Osteocyte (in vitro differentiated cells): ENCODE data around the gene ANO9. TPM values are rescaled to one million over a fixed set of nuclear protein-coding genes. Genes with fewer than 3 reads are reported as not detected.

Experiments
- DNase-seq: peaks from one replicate; pipeline ENCODE4 v3.0.0; 2021; ENCODE audit warnings: mixed read lengths; ENCODE audit not compliant: unreplicated experiment; ENCODE audit errors: extremely low spot score
- H3K27ac Mint-ChIP-seq: one replicate; pipeline ENCODE4 v1.8.0; 2021; ENCODE audit warnings: mild to moderate bottlenecking, mixed read lengths; ENCODE audit not compliant: unreplicated experiment
- H3K27me3 Mint-ChIP-seq: one replicate; pipeline ENCODE4 v1.8.0; 2021; ENCODE audit warnings: mixed read lengths; ENCODE audit not compliant: unreplicated experiment
- H3K36me3 Mint-ChIP-seq: one replicate; pipeline ENCODE4 v1.8.0; 2021; ENCODE audit warnings: mixed read lengths; ENCODE audit not compliant: unreplicated experiment
- H3K4me1 Mint-ChIP-seq: one replicate; pipeline ENCODE4 v1.8.0; 2021; ENCODE audit warnings: mixed read lengths; ENCODE audit not compliant: unreplicated experiment
- H3K4me3 Mint-ChIP-seq: one replicate; pipeline ENCODE4 v1.8.0; 2021; ENCODE audit warnings: mild to moderate bottlenecking, moderate library complexity, mixed read lengths; ENCODE audit not compliant: unreplicated experiment
- H3K9me3 Mint-ChIP-seq: one replicate; pipeline ENCODE4 v1.8.0; 2021; ENCODE audit warnings: mixed read lengths; ENCODE audit not compliant: unreplicated experiment
- total RNA-seq: library from RNA; stranded (reverse); gene quantifications from 2 replicates; pipeline ENCODE4 v1.2.1, GENCODE V29; 2021
- TF ChIP-seq, protein P1 (sequence below): fragments of 200-600 bp; sonication (generic); IDR thresholded peaks from 2 replicates; pipeline ENCODE4 v1.5.0; 2021; ENCODE audit warnings: antibody characterized with exemption, mild to moderate bottlenecking, moderate library complexity

The ANO9 gene
- total RNA-seq, 1 donor from 2014 or later: not detected

GRCh38 chr11:384511-384910 is 57.3 kb downstream of the ANO9 start:
- TF ChIP-seq, protein P1, sequence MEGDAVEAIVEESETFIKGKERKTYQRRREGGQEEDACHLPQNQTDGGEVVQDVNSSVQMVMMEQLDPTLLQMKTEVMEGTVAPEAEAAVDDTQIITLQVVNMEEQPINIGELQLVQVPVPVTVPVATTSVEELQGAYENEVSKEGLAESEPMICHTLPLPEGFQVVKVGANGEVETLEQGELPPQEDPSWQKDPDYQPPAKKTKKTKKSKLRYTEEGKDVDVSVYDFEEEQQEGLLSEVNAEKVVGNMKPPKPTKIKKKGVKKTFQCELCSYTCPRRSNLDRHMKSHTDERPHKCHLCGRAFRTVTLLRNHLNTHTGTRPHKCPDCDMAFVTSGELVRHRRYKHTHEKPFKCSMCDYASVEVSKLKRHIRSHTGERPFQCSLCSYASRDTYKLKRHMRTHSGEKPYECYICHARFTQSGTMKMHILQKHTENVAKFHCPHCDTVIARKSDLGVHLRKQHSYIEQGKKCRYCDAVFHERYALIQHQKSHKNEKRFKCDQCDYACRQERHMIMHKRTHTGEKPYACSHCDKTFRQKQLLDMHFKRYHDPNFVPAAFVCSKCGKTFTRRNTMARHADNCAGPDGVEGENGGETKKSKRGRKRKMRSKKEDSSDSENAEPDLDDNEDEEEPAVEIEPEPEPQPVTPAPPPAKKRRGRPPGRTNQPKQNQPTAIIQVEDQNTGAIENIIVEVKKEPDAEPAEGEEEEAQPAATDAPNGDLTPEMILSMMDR: no peak
- H3K4me3 Mint-ChIP-seq: no peak overlapping the region
- DNase-seq: no peak
- no peaks in the 10 kb centered on the region for H3K27me3 Mint-ChIP-seq
- H3K27ac Mint-ChIP-seq: no peak overlapping the region
- peaks cover 5% of the 10 kb centered on the region for H3K9me3 Mint-ChIP-seq
- peaks cover 5% of the 10 kb centered on the region for H3K36me3 Mint-ChIP-seq
- no peaks in the 10 kb centered on the region for H3K4me1 Mint-ChIP-seq

GRCh38 chr11:383431-383830 is 58.4 kb downstream of the ANO9 start:
- Mint-ChIP-seq H3K9me3 (peaks cover 5% of the 10 kb centered on the region), H3K27ac (no peak overlapping the region), H3K27me3 (no peaks in the 10 kb centered on the region), H3K36me3 (peaks cover 10% of the 10 kb centered on the region), H3K4me1 (no peaks in the 10 kb centered on the region), H3K4me3 (no peak overlapping the region)
- TF ChIP-seq, protein P1: no peak
- no peak for DNase-seq

DNA sequence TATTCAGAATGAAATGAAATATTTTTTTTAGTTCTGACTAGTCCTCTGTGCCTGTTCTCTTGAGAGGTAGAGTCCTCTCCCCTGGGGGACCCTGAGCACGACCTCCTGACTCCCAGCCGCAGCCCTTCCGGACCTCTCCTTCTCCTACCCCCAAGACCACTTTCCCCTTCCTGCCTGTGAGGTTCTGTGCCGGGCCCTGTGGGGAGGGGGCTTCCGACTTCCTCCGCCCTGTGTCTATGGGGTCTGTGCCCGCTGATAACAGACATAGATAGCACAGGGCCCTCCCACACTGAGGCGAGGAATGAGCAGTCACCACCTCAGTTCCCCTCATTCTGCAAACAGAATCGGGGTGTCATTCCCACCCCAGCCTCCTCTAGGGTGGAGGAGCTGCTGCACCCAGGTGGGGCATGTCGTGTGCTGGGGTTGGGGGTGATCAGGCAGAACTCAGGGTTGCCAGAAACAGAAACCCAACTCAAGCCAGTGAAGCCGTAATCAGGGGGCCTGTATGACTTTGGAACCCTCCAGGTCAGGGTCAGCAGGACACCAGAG is 59.7 kb downstream of the ANO9 start:
- H3K27ac Mint-ChIP-seq: no peak overlapping the region
- TF ChIP-seq, protein P1: no peak
- no peaks in the 10 kb centered on the region for H3K4me1 Mint-ChIP-seq
- DNase-seq: no peak
- H3K27me3 Mint-ChIP-seq: no peaks in the 10 kb centered on the region
- H3K9me3 Mint-ChIP-seq: peaks cover 5% of the 10 kb centered on the region
- peaks cover 21% of the 10 kb centered on the region for H3K36me3 Mint-ChIP-seq
- H3K4me3 Mint-ChIP-seq: no peak overlapping the region

DNA sequence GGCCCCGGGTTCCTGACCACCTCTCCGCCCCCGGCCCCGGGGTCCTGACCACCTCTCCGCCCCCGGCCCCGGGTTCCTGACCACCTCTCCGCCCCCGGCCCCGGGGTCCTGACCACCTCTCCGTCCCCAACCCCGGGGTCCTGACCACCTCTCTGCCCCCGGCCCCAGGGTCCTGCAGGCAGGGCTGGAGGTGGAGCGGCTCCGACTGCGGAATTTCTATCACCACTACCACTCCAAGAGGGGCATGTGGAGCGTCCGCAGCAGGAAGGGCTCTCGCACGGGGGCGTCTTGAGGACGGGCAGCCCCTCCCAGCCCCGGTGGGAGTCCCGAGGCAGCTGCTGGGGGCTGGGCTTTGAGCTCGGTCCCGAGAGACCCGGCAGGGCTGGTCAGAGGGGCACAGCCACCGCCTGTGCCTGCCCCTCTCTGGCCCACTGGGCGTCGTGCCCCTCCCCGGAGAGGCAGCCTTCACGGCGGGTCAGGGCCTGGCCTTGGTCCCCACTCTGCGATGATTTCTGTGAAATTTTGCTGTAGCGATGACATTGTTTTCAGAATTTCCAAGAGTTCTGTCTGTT is 60.2 kb downstream of the ANO9 start:
- Mint-ChIP-seq H3K27ac (no peak overlapping the region), H3K9me3 (peaks cover under 1% of the 10 kb centered on the region), H3K4me1 (no peaks in the 10 kb centered on the region), H3K36me3 (peaks cover 21% of the 10 kb centered on the region), H3K27me3 (no peaks in the 10 kb centered on the region), H3K4me3 (no peak overlapping the region)
- TF ChIP-seq, protein P1: no peak
- no peak for DNase-seq

DNA sequence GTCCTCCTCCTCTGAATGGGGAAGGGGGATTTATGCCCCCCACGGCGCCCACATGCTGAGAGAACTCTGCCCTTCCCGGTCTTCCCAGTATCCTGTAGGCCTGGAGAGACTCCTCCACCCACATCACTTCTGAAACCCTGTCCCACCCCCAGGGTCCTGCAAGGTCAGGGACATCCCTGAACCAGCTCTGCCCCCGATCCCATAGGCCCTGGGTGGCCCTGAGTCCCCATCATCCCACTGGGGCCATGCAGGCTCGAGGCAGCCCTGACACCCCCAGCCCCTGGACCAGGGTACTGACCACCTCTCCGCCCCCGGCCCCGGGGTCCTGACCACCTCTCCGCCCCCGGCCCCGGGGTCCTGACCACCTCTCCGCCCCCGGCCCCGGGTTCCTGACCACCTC is 60.8 kb downstream of the ANO9 start:
- Mint-ChIP-seq H3K27ac (no peak overlapping the region), H3K27me3 (no peaks in the 10 kb centered on the region), H3K4me1 (no peaks in the 10 kb centered on the region), H3K36me3 (peaks cover 21% of the 10 kb centered on the region), H3K9me3 (no peaks in the 10 kb centered on the region), H3K4me3 (no peak overlapping the region)
- TF ChIP-seq, protein P1: no peak
- no peak for DNase-seq
